B cell (primary cell): Measurements from ENCODE around the gene AGAP1. TPM values are rescaled to one million over a fixed set of nuclear protein-coding genes. Genes with fewer than 3 reads are reported as not detected.

ENCODE experiments used
- ATAC-seq: fragments of 200-7000 bp; cut with Tn5 transposase; one replicate; pipeline ENCODE4 v1.10.0; 2021; ENCODE audit warnings: low read depth, mild to moderate bottlenecking, moderate number of reproducible peaks, moderate library complexity
- CTCF ChIA-PET: fragments of 350-600 bp; sonication (Branson Sonifier 250); formaldehyde crosslinking; loops from one replicate; lab custom pipeline; 2021; ENCODE audit warnings: antibody characterized with exemption, inconsistent platforms; lab: Charles Lee
- POLR2A ChIA-PET: fragments of 350-600 bp; sonication (Branson Sonifier 250); formaldehyde crosslinking; loops from one replicate; lab custom pipeline; 2021; ENCODE audit warnings: antibody characterized with exemption; lab: Charles Lee
- DNase-seq: peaks from one replicate; pipeline ENCODE4 v3.0.0; 2013
- H2AFZ ChIP-seq: 2 replicates; pipeline ENCODE4 v1.6.1; 2012; ENCODE audit warnings: mild to moderate bottlenecking, low read depth, low read length; ENCODE audit not compliant: insufficient read depth, poor library complexity, severe bottlenecking
- H3K27ac ChIP-seq, 2 donors: 1 replicate in 1 of 2; 2 replicates in 1 of 2; pipeline ENCODE4 v1.5.1; 2012 to 2013; ENCODE audit warnings: low read length in 2 of 2, mild to moderate bottlenecking in 2 of 2, moderate library complexity in 1 of 2
- H3K27me3 ChIP-seq, 4 experiments: fragments of 200-600 bp in 1 of 4; sonication (generic) in 1 of 4; replicated peaks in 1 of 4; 1 replicate in 2 of 4; 2 replicates in 2 of 4; pipeline versions ENCODE4 v1.6.1 to v1.7.0; 2013 to 2016; ENCODE audit warnings: low read length in 3 of 4, mild to moderate bottlenecking in 2 of 4, mixed read lengths in 1 of 4, moderate library complexity in 1 of 4; ENCODE audit not compliant: insufficient read depth in 4 of 4, control insufficient read depth in 3 of 4; ENCODE audit errors: control extremely low read depth in 1 of 4
- H3K36me3 ChIP-seq, 2 experiments: replicated peaks in 1 of 2; 1 replicate in 1 of 2; 2 replicates in 1 of 2; pipeline versions ENCODE4 v1.6.1 to v1.7.1; 2013; ENCODE audit warnings: low read length in 1 of 2; ENCODE audit not compliant: insufficient read depth in 2 of 2, control insufficient read depth in 1 of 2; ENCODE audit errors: control extremely low read depth in 1 of 2, extremely low read depth in 1 of 2
- H3K4me1 ChIP-seq, 2 donors: fragments of 200-600 bp in 1 of 2; sonication (generic) in 1 of 2; 1 replicate in 1 of 2; 2 replicates in 1 of 2; pipeline versions ENCODE4 v1.5.1 to v1.6.1; 2013 to 2017; ENCODE audit warnings: low read length in 2 of 2; ENCODE audit not compliant: control insufficient read depth in 2 of 2, insufficient read depth in 2 of 2
- H3K4me2 ChIP-seq: replicated peaks from 2 replicates; pipeline ENCODE3; 2012; ENCODE audit warnings: mild to moderate bottlenecking, low read depth, low read length; ENCODE audit not compliant: poor library complexity, severe bottlenecking
- H3K4me3 ChIP-seq, 5 experiments: fragments of 200-600 bp in 1 of 5; sonication (generic) in 1 of 5; 1 replicate in 3 of 5; 2 replicates in 2 of 5; pipeline versions ENCODE4 v1.5.1 to v1.7.0; 2011 to 2016; ENCODE audit warnings: low read length in 4 of 5, mild to moderate bottlenecking in 4 of 5, low read depth in 2 of 5, control low read depth in 1 of 5, moderate library complexity in 1 of 5; ENCODE audit not compliant: insufficient read depth in 1 of 5; ENCODE audit errors: control extremely low read depth in 1 of 5, extremely low read depth in 1 of 5
- H3K79me2 ChIP-seq: fragments of 200-600 bp; sonication (generic); one replicate; pipeline ENCODE4 v1.6.0; 2016; ENCODE audit warnings: low read length; ENCODE audit not compliant: control insufficient read depth, insufficient read depth
- H3K9ac ChIP-seq: fragments of 200-600 bp; sonication (generic); 2 replicates; pipeline ENCODE4 v1.6.1; 2017; ENCODE audit warnings: mild to moderate bottlenecking, low read length, moderate library complexity
- H3K9me3 ChIP-seq, 3 donors: one replicate each; pipeline versions ENCODE4 v1.6.1 to v1.7.1; 2013; ENCODE audit warnings: low read length in 2 of 3; ENCODE audit not compliant: control insufficient read depth in 2 of 3, insufficient read depth in 1 of 3; ENCODE audit errors: control extremely low read depth in 1 of 3
- H4K20me1 ChIP-seq: 2 replicates; pipeline ENCODE4 v1.6.0; 2012; ENCODE audit warnings: mild to moderate bottlenecking, low read length; ENCODE audit not compliant: insufficient read depth, control insufficient read depth, poor library complexity, severe bottlenecking
- H3K27ac Mint-ChIP-seq: one replicate; pipeline ENCODE4 v1.8.0; 2021; ENCODE audit warnings: mixed read lengths
- H3K27me3 Mint-ChIP-seq: one replicate; pipeline ENCODE4 v1.8.0; 2021; ENCODE audit warnings: mixed read lengths
- H3K4me1 Mint-ChIP-seq: one replicate; pipeline ENCODE4 v1.8.0; 2021; ENCODE audit warnings: mixed read lengths
- H3K4me3 Mint-ChIP-seq: one replicate; pipeline ENCODE4 v1.8.0; 2021; ENCODE audit warnings: mixed read lengths
- H3K9me3 Mint-ChIP-seq: one replicate; pipeline ENCODE4 v1.8.0; 2022; ENCODE audit warnings: mixed read lengths; ENCODE audit not compliant: insufficient read depth
- CTCF ChIP-seq: fragments of 200-600 bp; IDR thresholded peaks from one replicate; pipeline ENCODE4 v1.8.0; 2022; ENCODE audit warnings: antibody characterized with exemption, mild to moderate bottlenecking
- EZH2 ChIP-seq: IDR thresholded peaks from 2 replicates; pipeline ENCODE4 v1.6.1; 2012; ENCODE audit warnings: borderline replicate concordance, low read depth, mild to moderate bottlenecking, moderate library complexity, low read length; ENCODE audit not compliant: insufficient read depth, poor library complexity, severe bottlenecking
- WGBS: methylation state at CpG from one replicate; pipeline ENCODE4 v1.1.5; 2013; ENCODE audit warnings: missing lambda C conversion rate; ENCODE audit not compliant: insufficient coverage; 5-methylcytosine and 5-hydroxymethylcytosine counted together
- intact Hi-C: fragments of 100-400 bp; cut with micrococcal nuclease; formaldehyde crosslinking; loops from one replicate; pipeline ENCODE4 v1.10.0; 2022
- polyA plus RNA-seq: library from polyadenylated mRNA; depleted of rRNA; stranded (reverse); fragments of >200 nt; gene quantifications from 2 replicates; pipeline ENCODE4 v1.2.3, GENCODE V29; 2012
- total RNA-seq, 2 donors: library from RNA; stranded (reverse); fragments of 120-200 nt in 1 of 2; gene quantifications; 1 replicate in 1 of 2; 2 replicates in 1 of 2; pipeline versions ENCODE4 v1.2.3 to v1.2.4, GENCODE V29; 2013 to 2022

The AGAP1 gene
- total and polyA plus RNA-seq, 2 donors (not counting 1 experiment from before 2014, with no cell fraction given) = 0.01 TPM; not detected in 1

- TF ChIP-seq CTCF (no peak), EZH2 (no peak)
- Mint-ChIP-seq H3K27ac (no peak overlapping the region), H3K4me3 (no peak overlapping the region), H3K4me1 (no peaks in the 10 kb centered on the region), H3K27me3 (no peaks in the 10 kb centered on the region), H3K9me3 (no peaks in the 10 kb centered on the region)
- Histone ChIP-seq H3K4me3 (no peak overlapping the region), H3K9ac (no peak overlapping the region), H3K4me2 (no peak overlapping the region), H3K36me3 (no peaks in the 10 kb centered on the region), H4K20me1 (no peaks in the 10 kb centered on the region), H3K79me2 (no peaks in the 10 kb centered on the region), H3K27ac (no peak overlapping the region), H2AFZ (no peak overlapping the region), H3K27me3 (no peaks in the 10 kb centered on the region), H3K9me3 (peaks cover 0 to 8% (median 0%) of the 10 kb centered on the region in 3 donors), H3K4me1 (no peaks in the 10 kb centered on the region)
- ChIA-PET POLR2A (no interaction called here), CTCF (no interaction called here)
- ATAC-seq = no peak
- 95% methylated on average over 12 of the region's 12 CpGs for WGBS
- DNase-seq = no peak
- intact Hi-C loops = no loop called here
Measured at GRCh38 chr2:235961711-235962110, 467.9 kb downstream of the AGAP1 start.

- ATAC-seq (no peak), DNase-seq (no peak)
- peaks cover 0 to 11% (median 0%) of the 10 kb centered on the region in 3 donors for H3K9me3 ChIP-seq
- 94% methylated on average over 14 of the region's 17 CpGs for WGBS
- H3K4me2 ChIP-seq = no peak overlapping the region
- H3K36me3 ChIP-seq = no peaks in the 10 kb centered on the region
- no peak overlapping the region for H2AFZ ChIP-seq
- no peaks in the 10 kb centered on the region for H3K27me3 ChIP-seq
- Mint-ChIP-seq H3K4me1 (no peaks in the 10 kb centered on the region), H3K9me3 (no peaks in the 10 kb centered on the region), H3K4me3 (no peak overlapping the region), H3K27ac (no peak overlapping the region), H3K27me3 (no peaks in the 10 kb centered on the region)
- no peak for TF ChIP-seq EZH2
- TF ChIP-seq CTCF = no peak
- intact Hi-C loops = no loop called here
- H3K4me3 ChIP-seq = no peak overlapping the region
- no peaks in the 10 kb centered on the region for H4K20me1 ChIP-seq
- H3K9ac ChIP-seq = no peak overlapping the region
- ChIA-PET CTCF (no interaction called here), POLR2A (no interaction called here)
- no peak overlapping the region for H3K27ac ChIP-seq
- no peaks in the 10 kb centered on the region for H3K4me1 ChIP-seq
- no peaks in the 10 kb centered on the region for H3K79me2 ChIP-seq
Measured at GRCh38 chr2:235963853-235964577, 470.2 kb downstream of the AGAP1 start.
